IMR-90 (cell line): ENCODE results near the gene ACTC1. TPM values are rescaled to one million over a fixed set of nuclear protein-coding genes. Genes with fewer than 3 reads are reported as not detected.
A peak's percentile ranks its signal among the peaks of the same experiment; 100 is the strongest.

Experiments used
- ATAC-seq: fragments of 200-7000 bp; cut with Tn5 transposase; 2 replicates; pipeline ENCODE4 v1.9.1; 2020; ENCODE audit warnings: low read depth, mild to moderate bottlenecking, moderate library complexity
- BruUV-seq: library from RNA; stranded (reverse); fragments of 400-500 nt; replicated peaks from 2 replicates; lab custom pipeline; 2021; lab: Mats Ljungman, UMichigan
- CTCF ChIA-PET: fragments of 300-600 bp; formaldehyde crosslinking; extraction: SDS; loops from one replicate; lab custom pipeline; 2021; ENCODE audit warnings: antibody characterized with exemption; lab: Yijun Ruan, JAX
- POLR2A ChIA-PET: fragments of 300-600 bp; sonication (Branson Sonifier 250); formaldehyde crosslinking; loops from one replicate; lab custom pipeline; 2022; ENCODE audit warnings: antibody characterized with exemption; ENCODE audit not compliant: unreplicated experiment; lab: Charles Lee
- DNase-seq: peaks from one replicate; pipeline ENCODE4 v3.0.0; 2013
- H2AFZ ChIP-seq: replicated peaks from 2 replicates; pipeline ENCODE3; 2013; ENCODE audit warnings: low read length, mild to moderate bottlenecking; ENCODE audit not compliant: poor library complexity
- H2AK5ac ChIP-seq: 2 replicates; pipeline ENCODE4 v1.6.1; 2013; ENCODE audit warnings: low read depth, low read length, inconsistent platforms
- H2AK9ac ChIP-seq: replicated peaks from 2 replicates; pipeline ENCODE3; 2013; ENCODE audit warnings: mild to moderate bottlenecking, low read depth, low read length, moderate library complexity; ENCODE audit not compliant: poor library complexity
- H2BK120ac ChIP-seq: 2 replicates; pipeline ENCODE4 v1.6.1; 2013; ENCODE audit warnings: low read depth, low read length, inconsistent platforms
- H2BK15ac ChIP-seq: 3 replicates; pipeline ENCODE4 v1.6.1; 2013; ENCODE audit warnings: low read depth, low read length, inconsistent platforms
- H2BK20ac ChIP-seq: 2 replicates; pipeline ENCODE4 v1.6.1; 2013; ENCODE audit warnings: low read depth, mild to moderate bottlenecking, inconsistent platforms, low read length, moderate library complexity
- H2BK5ac ChIP-seq: 2 replicates; pipeline ENCODE4 v1.6.1; 2013; ENCODE audit warnings: mild to moderate bottlenecking, low read depth, low read length, inconsistent platforms; ENCODE audit not compliant: poor library complexity, severe bottlenecking
- H3K14ac ChIP-seq: replicated peaks from 2 replicates; pipeline ENCODE4 v1.6.1; 2013; ENCODE audit warnings: low read depth, low read length, inconsistent platforms
- H3K18ac ChIP-seq: 2 replicates; pipeline ENCODE4 v1.6.1; 2013; ENCODE audit warnings: low read depth, low read length, control low read depth
- H3K23ac ChIP-seq: 2 replicates; pipeline ENCODE4 v1.6.1; 2013; ENCODE audit warnings: low read depth, low read length, inconsistent platforms
- H3K27ac ChIP-seq: 2 replicates; pipeline ENCODE4 v1.5.1; 2013; ENCODE audit warnings: mild to moderate bottlenecking, control low read depth, low read length; ENCODE audit not compliant: insufficient read depth
- H3K27me3 ChIP-seq: 2 replicates; pipeline ENCODE4 v1.6.1; 2013; ENCODE audit warnings: low read length; ENCODE audit not compliant: control insufficient read depth, insufficient read depth
- H3K36me3 ChIP-seq: 2 replicates; pipeline ENCODE4 v1.6.1; 2013; ENCODE audit warnings: low read length, mixed read lengths; ENCODE audit not compliant: control insufficient read depth, insufficient read depth
- H3K4ac ChIP-seq: 2 replicates; pipeline ENCODE4 v1.6.1; 2013; ENCODE audit warnings: low read depth, low read length, inconsistent platforms
- H3K4me1 ChIP-seq: 2 replicates; pipeline ENCODE4 v1.6.1; 2013; ENCODE audit warnings: low read length, mixed read lengths; ENCODE audit not compliant: control insufficient read depth, insufficient read depth
- H3K4me2 ChIP-seq: 2 replicates; pipeline ENCODE4 v1.6.1; 2013; ENCODE audit warnings: low read depth, mild to moderate bottlenecking, control low read depth, low read length, moderate library complexity
- H3K4me3 ChIP-seq: 2 replicates; pipeline ENCODE4 v1.5.1; 2013; ENCODE audit warnings: low read depth, mild to moderate bottlenecking, control low read depth, low read length, moderate library complexity; ENCODE audit not compliant: insufficient read depth
- H3K56ac ChIP-seq: 2 replicates; pipeline ENCODE4 v1.6.1; 2013; ENCODE audit warnings: low read length, inconsistent platforms; ENCODE audit not compliant: insufficient read depth; ENCODE audit errors: extremely low read depth
- H3K79me1 ChIP-seq, 2 experiments: 2 replicates each; pipeline ENCODE4 v1.6.1; 2013; ENCODE audit warnings: low read length in 2 of 2, inconsistent platforms in 1 of 2, low read depth in 1 of 2
- H3K9ac ChIP-seq: 2 replicates; pipeline ENCODE4 v1.6.1; 2013; ENCODE audit warnings: low read depth, low read length, control low read depth
- H3K9me1 ChIP-seq: 2 replicates; pipeline ENCODE4 v1.6.1; 2013; ENCODE audit warnings: low read length, inconsistent platforms; ENCODE audit not compliant: insufficient read depth
- H3K9me3 ChIP-seq: 2 replicates; pipeline ENCODE4 v1.6.1; 2013; ENCODE audit warnings: low read length; ENCODE audit not compliant: control insufficient read depth, insufficient read depth
- H4K20me1 ChIP-seq: 2 replicates; pipeline ENCODE4 v1.6.1; 2013; ENCODE audit warnings: low read length, inconsistent platforms; ENCODE audit not compliant: insufficient read depth
- H4K5ac ChIP-seq: 2 replicates; pipeline ENCODE4 v1.6.1; 2013; ENCODE audit warnings: mild to moderate bottlenecking, low read depth, low read length, control low read depth
- H4K8ac ChIP-seq, 2 experiments: 2 replicates each; pipeline ENCODE4 v1.6.1; 2013; ENCODE audit warnings: low read depth in 2 of 2, low read length in 2 of 2, control low read depth in 1 of 2, inconsistent platforms in 1 of 2
- H4K91ac ChIP-seq: 2 replicates; pipeline ENCODE4 v1.6.1; 2013; ENCODE audit warnings: low read depth, low read length, inconsistent platforms; ENCODE audit not compliant: insufficient read depth
- BHLHE40 ChIP-seq: fragments of 150-350 bp; IDR thresholded peaks from 2 replicates; pipeline ENCODE4 v1.6.1; 2016; ENCODE audit warnings: mild to moderate bottlenecking, low read depth, low read length
- CEBPB ChIP-seq: IDR thresholded peaks from 2 replicates; pipeline ENCODE4 v1.6.1; 2012; ENCODE audit warnings: low read depth, low read length, improper control_type of control experiment
- CHD1 ChIP-seq: IDR thresholded peaks from 2 replicates; pipeline ENCODE4 v1.6.1; 2012; ENCODE audit warnings: low read depth, low read length, improper control_type of control experiment
- MXI1 ChIP-seq: IDR thresholded peaks from 2 replicates; pipeline ENCODE4 v1.6.1; 2012; ENCODE audit warnings: low read depth, mild to moderate bottlenecking, low read length, moderate library complexity, borderline replicate concordance
- NFE2L2 ChIP-seq: fragments of 150-350 bp; IDR thresholded peaks from 2 replicates; pipeline ENCODE4 v1.6.1; 2016; ENCODE audit warnings: low read depth, mild to moderate bottlenecking, low read length
- RFX5 ChIP-seq: IDR thresholded peaks from 2 replicates; pipeline ENCODE4 v1.8.0; 2012; ENCODE audit warnings: low read depth, mild to moderate bottlenecking, low read length, moderate library complexity
- dilution Hi-C: fragments of 300-500 bp; cut with HindIII; formaldehyde crosslinking; loops from one replicate; pipeline ENCODE4 v1.14.3; 2018; ENCODE audit warnings: low sequenced_read_pairs; ENCODE audit not compliant: unreplicated experiment
- in situ Hi-C: fragments of 300-500 bp; cut with MboI; formaldehyde crosslinking; loops from 3 replicates; pipeline ENCODE4 v1.14.3; 2019; ENCODE audit warnings: low sequenced_read_pairs, inconsistent platforms, mixed read lengths
- intact Hi-C: fragments of 100-400 bp; cut with micrococcal nuclease; formaldehyde crosslinking; loops from 2 replicates; pipeline ENCODE4 v1.10.0; 2022
- polyA plus RNA-seq, 3 experiments: library from polyadenylated mRNA; depleted of rRNA; stranded (reverse); fragments of >200 nt; gene quantifications; 2 replicates each; pipeline ENCODE4 v1.2.3, GENCODE V29; 2012; ENCODE audit warnings: low replicate concordance in 1 of 3
- total RNA-seq: library from RNA; depleted of rRNA; stranded (reverse); fragments of >200 nt; gene quantifications from 2 replicates; pipeline ENCODE4 v1.2.3, GENCODE V29; 2012

Gene ACTC1
- total and polyA plus RNA-seq, 2 of the 4 experiments (the other 2 are of a cell fraction) = 1.1 to 2.8 TPM

- TF ChIP-seq MXI1 = no peak
- no peak for TF ChIP-seq NFE2L2
- no peak for TF ChIP-seq BHLHE40
- TF ChIP-seq RFX5 = no peak
- no peak for TF ChIP-seq CHD1
- peak; percentile 28; the same call in 1 of the 2 replicates for TF ChIP-seq CEBPB
- H2BK120ac ChIP-seq = no peak overlapping the region
- ChIA-PET CTCF (no interaction called here), POLR2A (no interaction called here)
- peak; percentile 37 for ATAC-seq
- in situ Hi-C loops (no loop called here), intact Hi-C loops (no loop called here), dilution Hi-C loops (no loop called here)
- H3K9ac ChIP-seq = no peak overlapping the region
- H2AK9ac ChIP-seq = no peak overlapping the region
- H3K14ac ChIP-seq = no peak overlapping the region
- H3K9me1 ChIP-seq = no peaks in the 10 kb centered on the region; the same call in 1 of the 2 replicates
- no peak overlapping the region for H2BK15ac ChIP-seq
- no TSS peak for BruUV-seq
- no peak for DNase-seq
- no peak overlapping the region for H4K8ac ChIP-seq
- no peak overlapping the region for H2AFZ ChIP-seq
- no peaks in the 10 kb centered on the region for H3K36me3 ChIP-seq
- H3K56ac ChIP-seq = no peak overlapping the region
- no peak overlapping the region for H3K4me2 ChIP-seq
- no peak overlapping the region for H2BK5ac ChIP-seq
- no peak overlapping the region for H3K27ac ChIP-seq
- no peaks in the 10 kb centered on the region for H3K9me3 ChIP-seq
- no peak overlapping the region for H4K5ac ChIP-seq
- no peak overlapping the region for H3K4ac ChIP-seq
- no peak overlapping the region for H3K4me3 ChIP-seq
- H3K23ac ChIP-seq = no peak overlapping the region
- H4K91ac ChIP-seq = no peak overlapping the region
- no peak overlapping the region for H2AK5ac ChIP-seq
- no peak overlapping the region for H2BK20ac ChIP-seq
- no peak overlapping the region for H3K18ac ChIP-seq
- H3K27me3 ChIP-seq = peaks cover 16% of the 10 kb centered on the region
- H3K4me1 ChIP-seq = no peaks in the 10 kb centered on the region
- no peaks in the 10 kb centered on the region for H3K79me1 ChIP-seq
- no peaks in the 10 kb centered on the region for H4K20me1 ChIP-seq
These were observed 26.8 kb downstream of the ACTC1 start for GRCh38 chr15:34768530-34768929.
